Lung microvascular endothelial cell (primary cell): ENCODE results near the gene CTU1. TPM values are rescaled to one million over a fixed set of nuclear protein-coding genes. Genes with fewer than 3 reads are reported as not detected.
A peak's percentile ranks its signal among the peaks of the same experiment; 100 is the strongest.

Source experiments
- DNase-seq, 2 donors: peaks; one replicate each; pipeline versions ENCODE4 v3.0.0 to v3.0.0-alpha.2; 2010; ENCODE audit warnings: low read depth in 2 of 2
- total RNA-seq: library from RNA; depleted of rRNA; stranded (reverse); fragments of >200 nt; gene quantifications from 2 replicates; pipeline ENCODE4 v1.2.1, GENCODE V29; 2014

Gene CTU1
- total RNA-seq, 1 donor from 2014 or later: 7.3 TPM

GRCh38 chr19:51131780-51132680 is 23.8 kb upstream of the CTU1 start:
- DNase-seq: peak in 1 of 2 donors; percentile 39

- DNase-seq: no peak
Measured at GRCh38 chr19:51129716-51130115, 21.5 kb upstream of the CTU1 start.

- no peak for DNase-seq
Measured at GRCh38 chr19:51128227-51128626, 20.0 kb upstream of the CTU1 start.

GRCh38 chr19:51127755-51128154 is 19.5 kb upstream of the CTU1 start:
- peak; percentile 14 to 23 for DNase-seq

- DNase-seq: no peak
Measured at GRCh38 chr19:51127032-51127431, 18.8 kb upstream of the CTU1 start.

- DNase-seq: no peak
Measured at GRCh38 chr19:51125421-51126075, 17.3 kb upstream of the CTU1 start.

GRCh38 chr19:51124729-51125128 is 16.5 kb upstream of the CTU1 start, which contains the start of gene SIGLEC9:
Gene SIGLEC9, plus strand, starts transcription at chr19:51124906. Its CDS starts 69 bp downstream, at chr19:51124975.
- DNase-seq: no peak

- DNase-seq: no peak
Measured at GRCh38 chr19:51124216-51124615, 16.0 kb upstream of the CTU1 start.

- DNase-seq: no peak
Measured at GRCh38 chr19:51123802-51124201, 15.6 kb upstream of the CTU1 start.

- DNase-seq: no peak
Measured at GRCh38 chr19:51123381-51123800, 15.2 kb upstream of the CTU1 start.

- no peak for DNase-seq
Measured at GRCh38 chr19:51122112-51122981, 14.1 kb upstream of the CTU1 start.

GRCh38 chr19:51121257-51121656 is 13.0 kb upstream of the CTU1 start:
- DNase-seq: no peak

- no peak for DNase-seq
Measured at GRCh38 chr19:51120160-51120559, 12.0 kb upstream of the CTU1 start.

- no peak for DNase-seq
Measured at GRCh38 chr19:51119611-51120010, 11.4 kb upstream of the CTU1 start.

- DNase-seq: no peak
Measured at GRCh38 chr19:51119101-51119500, 10.9 kb upstream of the CTU1 start.

- DNase-seq: no peak
Measured at GRCh38 chr19:51116736-51117286, 8.6 kb upstream of the CTU1 start.

- DNase-seq: no peak
Measured at GRCh38 chr19:51114087-51114729, 6.0 kb upstream of the CTU1 start.

GRCh38 chr19:51111606-51112005 is 3.4 kb upstream of the CTU1 start:
- DNase-seq: no peak

GRCh38 chr19:51110666-51110971 is 2.4 kb upstream of the CTU1 start:
- DNase-seq: no peak

GRCh38 chr19:51108805-51109146 is 567 bp upstream of the CTU1 start:
- DNase-seq: no peak

- DNase-seq: peak in 1 of 2 donors; percentile 37
Measured at GRCh38 chr19:51107406-51108065, 673 bp downstream of the CTU1 start.
